ENCODE data around the gene PHETA1.

The PHETA1 gene

GRCh38 chr12:111408686-111409402 is 39.9 kb upstream of the PHETA1 start:
- no peak for TF ChIP-seq CTCF (IDR thresholded peaks at IDR 0.05)
- no peak for TF ChIP-seq ZFX (IDR thresholded peaks at IDR 0.05; ENCODE audit: borderline replicate concordance)
- H3K27ac ChIP-seq, result no peak overlapping the region

GRCh38 chr12:111408116-111408440 is 39.2 kb upstream of the PHETA1 start:
- no peak overlapping the region for H3K27ac ChIP-seq
- TF ChIP-seq CTCF (IDR thresholded peaks at IDR 0.05) (no peak), ZFX (IDR thresholded peaks at IDR 0.05; ENCODE audit: borderline replicate concordance) (no peak)

- no peak for TF ChIP-seq ZFX (IDR thresholded peaks at IDR 0.05; ENCODE audit: borderline replicate concordance)
- TF ChIP-seq CTCF (IDR thresholded peaks at IDR 0.05), result no peak
- 0 out of 2 replicates have a peak overlapping the region, but pooled peaks have one; percentile 10 for H3K27ac ChIP-seq
Measured at GRCh38 chr12:111407377-111408115, 38.7 kb upstream of the PHETA1 start.

DNA sequence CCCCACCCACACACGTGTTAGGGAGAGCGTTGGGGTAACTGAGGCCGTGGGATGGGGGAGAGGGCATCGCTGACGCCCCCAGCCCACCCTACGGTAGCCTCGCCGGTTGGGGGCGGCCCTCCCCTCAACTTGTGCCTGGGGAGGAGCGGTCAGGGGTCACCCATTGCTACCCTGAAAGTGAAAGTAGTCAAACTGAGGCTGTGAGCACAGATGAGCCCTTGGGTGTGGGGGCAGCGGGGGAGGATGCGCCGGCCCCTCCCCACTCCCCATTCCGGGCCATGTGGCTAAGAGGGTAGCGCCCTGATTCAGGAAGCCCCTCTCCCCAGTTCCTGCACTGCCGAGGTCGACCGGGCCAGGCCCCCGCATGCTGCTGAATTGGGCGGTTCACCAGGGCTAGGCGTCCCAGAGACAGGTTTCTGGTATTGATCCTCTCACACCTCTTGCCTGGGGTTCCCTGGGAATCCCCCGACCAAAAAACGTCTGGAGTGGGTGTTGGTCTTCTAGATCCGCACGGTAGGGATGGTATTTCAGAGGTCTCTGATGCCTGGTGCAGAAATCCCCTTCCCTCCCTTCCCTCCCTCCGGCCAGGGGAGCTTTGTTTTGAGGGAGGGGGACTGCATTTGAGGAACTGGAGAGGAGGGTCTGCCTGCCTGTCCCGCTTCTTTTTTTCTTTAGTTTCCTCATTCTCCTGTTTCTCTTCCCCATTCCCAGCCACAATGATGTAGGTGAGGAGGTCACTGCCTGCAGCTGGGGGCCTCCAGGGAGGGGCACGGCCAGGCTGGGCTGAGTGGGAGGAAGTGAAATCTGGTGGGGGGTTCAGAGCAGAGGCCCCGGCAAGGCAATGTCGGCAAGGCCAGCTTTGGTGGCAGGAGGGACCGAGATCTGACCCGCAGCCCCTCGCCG is 37.8 kb upstream of the PHETA1 start:
- 0 out of 2 replicates have a peak overlapping the region, but pooled peaks have one; percentile 10 for H3K27ac ChIP-seq
- no peak for TF ChIP-seq CTCF (IDR thresholded peaks at IDR 0.05)
- no peak for TF ChIP-seq ZFX (IDR thresholded peaks at IDR 0.05; ENCODE audit: borderline replicate concordance)

- TF ChIP-seq CTCF (IDR thresholded peaks at IDR 0.05) (no peak), ZFX (IDR thresholded peaks at IDR 0.05; ENCODE audit: borderline replicate concordance) (no peak)
- H3K27ac ChIP-seq, result no peak within 1 kb of the TSS
Measured at GRCh38 chr12:111405859-111406473, 37.1 kb upstream of the PHETA1 start, which contains the start of gene SH2B3. TSS of gene SH2B3 (plus strand) at chr12:111405923. CDS start at chr12:111418146, 12,223 bp downstream.

GRCh38 chr12:111405149-111405858 is 36.4 kb upstream of the PHETA1 start:
- TF ChIP-seq CTCF (IDR thresholded peaks at IDR 0.05) (peak; percentile 86), ZFX (IDR thresholded peaks at IDR 0.05; ENCODE audit: borderline replicate concordance) (no peak)
- no peak overlapping the region for H3K27ac ChIP-seq
